ENCODE data around the gene SCGB1D1.

- TF ChIP-seq, protein P1, sequence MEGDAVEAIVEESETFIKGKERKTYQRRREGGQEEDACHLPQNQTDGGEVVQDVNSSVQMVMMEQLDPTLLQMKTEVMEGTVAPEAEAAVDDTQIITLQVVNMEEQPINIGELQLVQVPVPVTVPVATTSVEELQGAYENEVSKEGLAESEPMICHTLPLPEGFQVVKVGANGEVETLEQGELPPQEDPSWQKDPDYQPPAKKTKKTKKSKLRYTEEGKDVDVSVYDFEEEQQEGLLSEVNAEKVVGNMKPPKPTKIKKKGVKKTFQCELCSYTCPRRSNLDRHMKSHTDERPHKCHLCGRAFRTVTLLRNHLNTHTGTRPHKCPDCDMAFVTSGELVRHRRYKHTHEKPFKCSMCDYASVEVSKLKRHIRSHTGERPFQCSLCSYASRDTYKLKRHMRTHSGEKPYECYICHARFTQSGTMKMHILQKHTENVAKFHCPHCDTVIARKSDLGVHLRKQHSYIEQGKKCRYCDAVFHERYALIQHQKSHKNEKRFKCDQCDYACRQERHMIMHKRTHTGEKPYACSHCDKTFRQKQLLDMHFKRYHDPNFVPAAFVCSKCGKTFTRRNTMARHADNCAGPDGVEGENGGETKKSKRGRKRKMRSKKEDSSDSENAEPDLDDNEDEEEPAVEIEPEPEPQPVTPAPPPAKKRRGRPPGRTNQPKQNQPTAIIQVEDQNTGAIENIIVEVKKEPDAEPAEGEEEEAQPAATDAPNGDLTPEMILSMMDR (IDR thresholded peaks at IDR 0.05): no peak
- TF ChIP-seq POLR2A (IDR thresholded peaks at IDR 0.05): no peak
These were observed 46.2 kb downstream of the SCGB1D1 start for GRCh38 chr11:62236187-62236586.
